H1 (cell line): ENCODE measurements around the gene MYOM3. TPM values are rescaled to one million over a fixed set of nuclear protein-coding genes. Genes with fewer than 3 reads are reported as not detected.

Source experiments
- CTCF ChIA-PET: fragments of 300-600 bp; sonication (Branson Sonifier 250); formaldehyde crosslinking; loops from one replicate; lab custom pipeline; 2021; ENCODE audit not compliant: partially characterized antibody; lab: Charles Lee
- POLR2A ChIA-PET: fragments of 300-600 bp; sonication (Branson Sonifier 250); formaldehyde crosslinking; loops from one replicate; lab custom pipeline; 2021; ENCODE audit warnings: inconsistent platforms; ENCODE audit not compliant: partially characterized antibody; lab: Charles Lee
- DNase-seq, 2 experiments: peaks; one replicate each; pipeline versions ENCODE4 v3.0.0 to v3.0.0-alpha.2; 2010 to 2022; ENCODE audit warnings: low spot score in 2 of 2, low read depth in 1 of 2, mixed read lengths in 1 of 2
- FAIRE-seq: peaks from 2 replicates; lab custom pipeline; 2011; peaks lifted over from hg19 to GRCh38; lab: Jason Lieb, UNC
- H2AFZ ChIP-seq: 2 replicates; pipeline ENCODE4 v1.8.1; 2012; ENCODE audit warnings: low read length, inconsistent platforms
- H2AK5ac ChIP-seq: 2 replicates; pipeline ENCODE4 v1.6.1; 2013; ENCODE audit warnings: low read depth, low read length
- H2BK120ac ChIP-seq: replicated peaks from 2 replicates; pipeline ENCODE3; 2013; ENCODE audit warnings: low read depth, low read length, inconsistent platforms
- H2BK12ac ChIP-seq: 2 replicates; pipeline ENCODE4 v1.6.1; 2013; ENCODE audit warnings: low read depth, low read length
- H2BK15ac ChIP-seq: 2 replicates; pipeline ENCODE4 v1.6.1; 2013; ENCODE audit warnings: low read length
- H2BK20ac ChIP-seq: 2 replicates; pipeline ENCODE4 v1.6.1; 2013; ENCODE audit warnings: low read length
- H2BK5ac ChIP-seq: 2 replicates; pipeline ENCODE4 v1.6.1; 2013; ENCODE audit warnings: low read depth, low read length
- H3K14ac ChIP-seq: 2 replicates; pipeline ENCODE4 v1.6.1; 2013; ENCODE audit warnings: inconsistent platforms; ENCODE audit not compliant: insufficient read length
- H3K18ac ChIP-seq: 2 replicates; pipeline ENCODE4 v1.6.1; 2013; ENCODE audit warnings: low read length; ENCODE audit errors: extremely low read depth
- H3K23ac ChIP-seq: 2 replicates; pipeline ENCODE4 v1.6.1; 2013; ENCODE audit warnings: inconsistent platforms; ENCODE audit not compliant: insufficient read length
- H3K23me2 ChIP-seq: 2 replicates; pipeline ENCODE4 v1.6.1; 2013; ENCODE audit warnings: low read depth, low read length
- H3K27ac ChIP-seq: 2 replicates; pipeline ENCODE4 v1.6.1; 2011; ENCODE audit warnings: low read depth, low read length, inconsistent platforms
- H3K27me3 ChIP-seq, 4 experiments: replicated peaks in 1 of 4; 1 replicate in 1 of 4; 2 replicates in 3 of 4; pipeline versions ENCODE4 v1.6.1 to v1.8.1; 2011 to 2013; ENCODE audit warnings: low read length in 3 of 4, mild to moderate bottlenecking in 3 of 4, inconsistent platforms in 2 of 4, mixed read lengths in 2 of 4, moderate library complexity in 1 of 4; ENCODE audit not compliant: control insufficient read depth in 3 of 4, insufficient read depth in 3 of 4; ENCODE audit errors: extremely low read depth in 1 of 4
- H3K36me3 ChIP-seq, 4 experiments: 2 replicates each; pipeline versions ENCODE4 v1.6.1 to v1.8.1; 2011 to 2013; ENCODE audit warnings: mild to moderate bottlenecking in 4 of 4, low read length in 3 of 4, moderate library complexity in 2 of 4, control low read depth in 1 of 4, inconsistent platforms in 1 of 4; ENCODE audit not compliant: insufficient read depth in 4 of 4, control insufficient read depth in 2 of 4
- H3K4ac ChIP-seq: replicated peaks from 2 replicates; pipeline ENCODE3; 2013; ENCODE audit warnings: low read length, low read depth, mixed read lengths, inconsistent platforms; ENCODE audit not compliant: insufficient read length
- H3K4me1 ChIP-seq, 4 experiments: replicated peaks in 1 of 4; 1 replicate in 1 of 4; 2 replicates in 3 of 4; pipeline versions ENCODE4 v1.6.1 to v1.8.1; 2011 to 2013; ENCODE audit warnings: low read length in 3 of 4, inconsistent platforms in 2 of 4, mixed read lengths in 1 of 4; ENCODE audit not compliant: insufficient read depth in 4 of 4, control insufficient read depth in 3 of 4
- H3K4me2 ChIP-seq, 2 experiments: 2 replicates each; pipeline versions ENCODE4 v1.6.1 to v1.8.1; 2011 to 2013; ENCODE audit warnings: low read depth in 2 of 2, low read length in 2 of 2, control low read depth in 1 of 2, inconsistent platforms in 1 of 2, mild to moderate bottlenecking in 1 of 2; ENCODE audit not compliant: insufficient read depth in 1 of 2
- H3K4me3 ChIP-seq, 4 experiments: fragments of 200-600, 300-600 bp in 1 of 4; sonication (generic), shearing (Covaris generic), sonication (Bioruptor Twin) in 1 of 4; 2 replicates each; pipeline versions ENCODE4 v1.5.1 to v1.8.1; 2011 to 2016; ENCODE audit warnings: low read length in 4 of 4, low read depth in 3 of 4, control low read depth in 2 of 4, inconsistent platforms in 2 of 4, mild to moderate bottlenecking in 2 of 4, mixed read lengths in 1 of 4, moderate library complexity in 1 of 4; ENCODE audit not compliant: insufficient read depth in 2 of 4; ENCODE audit errors: extremely low read depth in 1 of 4
- H3K56ac ChIP-seq: replicated peaks from 2 replicates; pipeline ENCODE3; 2013; ENCODE audit warnings: low read depth, mild to moderate bottlenecking, mixed read lengths, low read length, inconsistent platforms; ENCODE audit not compliant: insufficient read length
- H3K79me1 ChIP-seq: 2 replicates; pipeline ENCODE4 v1.6.1; 2013; ENCODE audit warnings: low read depth, low read length, control low read depth
- H3K79me2 ChIP-seq, 2 experiments: 2 replicates each; pipeline versions ENCODE4 v1.6.1 to v1.8.1; 2012 to 2013; ENCODE audit warnings: low read length in 2 of 2, mild to moderate bottlenecking in 2 of 2, inconsistent platforms in 1 of 2; ENCODE audit not compliant: insufficient read depth in 2 of 2, control insufficient read depth in 1 of 2
- H3K9ac ChIP-seq, 4 experiments: replicated peaks in 1 of 4; 1 replicate in 1 of 4; 2 replicates in 3 of 4; pipeline versions ENCODE4 v1.6.1 to v1.8.1; 2011 to 2013; ENCODE audit warnings: low read depth in 3 of 4, low read length in 3 of 4, control low read depth in 2 of 4, mild to moderate bottlenecking in 2 of 4, moderate library complexity in 2 of 4, inconsistent platforms in 1 of 4; ENCODE audit errors: extremely low read depth in 1 of 4
- H3K9me3 ChIP-seq, 2 experiments: 2 replicates each; pipeline versions ENCODE4 v1.6.1 to v1.8.1; 2012 to 2013; ENCODE audit warnings: mild to moderate bottlenecking in 2 of 2, moderate library complexity in 2 of 2, control low read depth in 1 of 2, inconsistent platforms in 1 of 2, low read depth in 1 of 2, low read length in 1 of 2, mixed read lengths in 1 of 2; ENCODE audit not compliant: insufficient read depth in 2 of 2
- H4K20me1 ChIP-seq, 2 experiments: replicated peaks in 1 of 2; 2 replicates each; pipeline versions ENCODE3 to v1.8.1; 2011 to 2013; ENCODE audit warnings: inconsistent platforms in 2 of 2, low read length in 2 of 2, mild to moderate bottlenecking in 1 of 2; ENCODE audit not compliant: insufficient read depth in 2 of 2, control insufficient read depth in 1 of 2
- H4K5ac ChIP-seq: 2 replicates; pipeline ENCODE4 v1.6.1; 2013; ENCODE audit warnings: low read length, low read depth, mixed read lengths, inconsistent platforms; ENCODE audit not compliant: insufficient read length
- H4K8ac ChIP-seq: 2 replicates; pipeline ENCODE4 v1.8.0; 2013; ENCODE audit warnings: mild to moderate bottlenecking, moderate library complexity, low read length, inconsistent platforms; ENCODE audit not compliant: insufficient read depth; ENCODE audit errors: extremely low read depth
- H4K91ac ChIP-seq: replicated peaks from 2 replicates; pipeline ENCODE3; 2013; ENCODE audit warnings: low read length, mixed read lengths, inconsistent platforms; ENCODE audit not compliant: insufficient read length
- BACH1 ChIP-seq: IDR thresholded peaks from 2 replicates; pipeline ENCODE4 v1.6.1; 2012; ENCODE audit warnings: low read length, improper control_type of control experiment
- EP300 ChIP-seq, 2 experiments: IDR thresholded peaks; 1 replicate in 1 of 2; 2 replicates in 1 of 2; pipeline ENCODE4 v1.6.1; 2011 to 2012; ENCODE audit warnings: low read depth in 2 of 2, low read length in 2 of 2, mild to moderate bottlenecking in 2 of 2, borderline replicate concordance in 1 of 2, inconsistent platforms in 1 of 2, moderate library complexity in 1 of 2
- FOSL1 ChIP-seq: IDR thresholded peaks from 2 replicates; pipeline ENCODE4 v1.6.1; 2011; ENCODE audit warnings: mild to moderate bottlenecking, low read depth, low read length, moderate library complexity; ENCODE audit not compliant: insufficient read depth
- KDM4A ChIP-seq: IDR thresholded peaks from one replicate; pipeline ENCODE4 v1.7.1; 2012; ENCODE audit warnings: low read depth, mild to moderate bottlenecking, moderate library complexity, low read length, inconsistent platforms; ENCODE audit not compliant: severe bottlenecking
- RFX5 ChIP-seq: IDR thresholded peaks from 2 replicates; pipeline ENCODE4 v1.6.1; 2011; ENCODE audit warnings: low read depth, low read length, improper control_type of control experiment, borderline replicate concordance
- SAP30 ChIP-seq: fragments of 300-600 bp; sonication (generic); IDR thresholded peaks from 2 replicates; pipeline ENCODE4 v1.7.1; 2012; ENCODE audit warnings: low read length, moderate library complexity, mild to moderate bottlenecking, inconsistent platforms; ENCODE audit not compliant: insufficient read depth, insufficient replicate concordance
- WGBS, 2 experiments: shearing (Covaris generic) in 1 of 2; methylation state at CpG; one replicate each; pipeline versions ENCODE4 v1.1.6 to v1.1.7; 2013 to 2015; ENCODE audit warnings: low lambda C conversion rate in 2 of 2, mixed read lengths in 2 of 2, inconsistent platforms in 1 of 2, low coverage in 1 of 2, missing lambda C conversion rate in 1 of 2; ENCODE audit not compliant: insufficient replicate concordance in 2 of 2, insufficient coverage in 1 of 2, insufficient read length in 1 of 2; ENCODE audit errors: extremely low coverage in 1 of 2, missing lambda C conversion rate in 1 of 2; 5-methylcytosine and 5-hydroxymethylcytosine counted together
- polyA plus RNA-seq, 7 experiments: library from polyadenylated mRNA; depleted of rRNA in 3 of 7; stranded (reverse) in 5 of 7; unstranded in 2 of 7; fragments of >200 nt in 5 of 7; fragments of 200-250 nt in 2 of 7; gene quantifications; 1 replicate in 5 of 7; 2 replicates in 1 of 7; 4 replicates in 1 of 7; pipeline versions ENCODE4 v1.2.1 to v1.2.3, GENCODE V29; 2011 to 2013; ENCODE audit warnings: missing spikeins in 2 of 7, mixed read lengths in 2 of 7
- total RNA-seq: library from RNA; stranded (reverse); fragmentation: NEBNext Ultra II Directional; extraction: Animal tissue kit (Norgen Biotek cat#: 25700); gene quantifications from 2 replicates; pipeline ENCODE4 v1.2.1, GENCODE V29; 2021

MYOM3 gene
- total and polyA plus RNA-seq, 2 of the 8 experiments (the other 6 are each of a cell fraction or from before 2014, with no cell fraction given) = 0.08 to 0.09 TPM

- DNase-seq = no peak
- Histone ChIP-seq H3K14ac (no peak overlapping the region), H4K91ac (no peak overlapping the region), H3K4me3 (no peak overlapping the region), H3K9me3 (no peaks in the 10 kb centered on the region), H3K9ac (no peak overlapping the region), H3K23me2 (no peaks in the 10 kb centered on the region), H2BK15ac (no peak overlapping the region), H3K18ac (no peak overlapping the region), H3K27me3 (no peaks in the 10 kb centered on the region), H3K23ac (no peak overlapping the region), H2BK5ac (no peak overlapping the region), H2BK120ac (no peak overlapping the region), H2BK12ac (no peak overlapping the region), H2AK5ac (no peak overlapping the region), H2BK20ac (no peak overlapping the region), H3K4me2 (no peak overlapping the region), H3K4me1 (peaks cover 0 to 6% (median 2%) of the 10 kb centered on the region in 4 experiments; a peak in 3 of 7 replicates), H3K56ac (no peak overlapping the region), H4K20me1 (peaks cover 0 to 10% of the 10 kb centered on the region in 2 experiments), H3K36me3 (peaks cover 4 to 26% (median 10%) of the 10 kb centered on the region in 4 experiments; a peak in 6 of 8 replicates), H2AFZ (no peak overlapping the region), H3K79me1 (no peaks in the 10 kb centered on the region), H3K79me2 (no peaks in the 10 kb centered on the region), H4K8ac (no peak overlapping the region), H4K5ac (no peak overlapping the region), H3K4ac (no peak overlapping the region), H3K27ac (no peak overlapping the region)
- FAIRE-seq = no peak
- 85% methylated on average over 5 of the region's 5 CpGs; no CpG with 5 or more reads in 1 of the 2 experiments for WGBS, 2 experiments
- POLR2A ChIA-PET = interaction anchor here (7.2 kb wide), 1 partner anchor 7 kb away, joined by 51 read pairs; no protein-coding TSS in a partner anchor
- TF ChIP-seq BACH1 (no peak), FOSL1 (no peak), RFX5 (no peak), EP300 (IDR thresholded peaks at IDR 0.05; ENCODE audit: borderline replicate concordance in 1 of 2, low read depth in 2 of 2, low read length in 2 of 2) (no peak), KDM4A (no peak), SAP30 (no peak)
- CTCF ChIA-PET = interaction anchor here (0.6 to 10.9 kb wide), 8 partner anchors 10 to 234 kb away, joined by 3 to 85 read pairs (median 4); no protein-coding TSS in a partner anchor
Observed at GRCh38 chr1:24159366-24159765, 47.4 kb upstream of the MYOM3 start.
